IPS-NIHi11 (cell line): ENCODE measurements around the gene SLC25A31.

ENCODE experiments used
- DNase-seq: peaks from one replicate; pipeline ENCODE4 v3.0.0; 2012; ENCODE audit warnings: mixed read lengths, low spot score

SLC25A31 gene

DNA sequence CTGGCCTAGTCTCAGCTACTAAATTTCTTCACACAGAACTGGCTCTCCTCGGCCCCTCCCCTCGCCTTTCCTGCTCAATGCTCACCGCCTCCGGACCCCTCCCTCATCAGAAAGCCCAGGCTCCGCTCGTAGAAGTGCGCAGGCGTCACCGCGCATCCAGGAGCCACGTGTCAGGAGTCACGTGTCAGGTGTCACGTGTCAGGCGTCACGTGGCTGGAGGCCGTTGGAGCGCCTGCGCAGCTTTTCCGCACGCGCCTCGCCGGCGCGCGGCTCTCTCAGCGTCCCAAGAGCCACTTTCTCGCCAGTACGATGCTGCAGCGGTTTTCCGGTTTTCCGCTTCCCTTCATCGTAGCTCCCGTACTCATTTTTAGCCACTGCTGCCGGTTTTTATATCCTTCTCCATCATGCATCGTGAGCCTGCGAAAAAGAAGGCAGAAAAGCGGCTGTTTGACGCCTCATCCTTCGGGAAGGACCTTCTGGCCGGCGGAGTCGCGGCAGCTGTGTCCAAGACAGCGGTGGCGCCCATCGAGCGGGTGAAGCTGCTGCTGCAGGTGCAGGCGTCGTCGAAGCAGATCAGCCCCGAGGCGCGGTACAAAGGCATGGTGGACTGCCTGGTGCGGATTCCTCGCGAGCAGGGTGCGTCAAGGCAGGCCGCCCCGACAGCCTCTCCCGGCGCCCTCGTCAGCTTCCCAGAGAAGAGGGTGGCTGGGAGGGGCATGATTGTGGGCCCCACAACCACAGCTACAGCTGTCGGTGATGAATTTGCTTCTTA, at the start of gene SLC25A31:
Gene SLC25A31 (plus strand): TSS at position 259 of the 772 bp plus-strand sequence. CDS start 146 bp downstream, at position 405.
- no peak for DNase-seq

- DNase-seq, result no peak
These were observed 44.9 kb upstream of the SLC25A31 start for GRCh38 chr4:127685292-127685691.

DNA sequence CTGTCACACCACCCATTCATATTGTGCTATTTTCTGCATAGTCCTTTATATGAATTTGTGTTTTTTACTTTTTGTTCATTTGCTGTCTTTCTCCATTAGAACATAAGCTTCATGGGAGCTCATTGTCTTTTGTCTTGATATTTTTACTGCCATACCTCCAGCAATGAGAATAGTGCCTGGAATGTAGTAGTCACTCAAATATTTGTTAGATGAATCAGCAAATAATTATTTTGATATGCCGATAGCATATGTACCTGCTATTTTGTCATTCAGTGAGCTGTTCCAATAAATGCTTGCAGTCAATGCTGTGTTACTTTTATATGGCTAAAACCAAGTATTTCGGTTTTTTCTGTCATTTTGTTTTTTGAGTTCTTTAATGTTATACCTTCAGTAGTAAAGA, 43.5 kb upstream of the SLC25A31 start:
- DNase-seq, result no peak

- DNase-seq, result no peak
These were observed 42.6 kb upstream of the SLC25A31 start for GRCh38 chr4:127687580-127687979.

DNA sequence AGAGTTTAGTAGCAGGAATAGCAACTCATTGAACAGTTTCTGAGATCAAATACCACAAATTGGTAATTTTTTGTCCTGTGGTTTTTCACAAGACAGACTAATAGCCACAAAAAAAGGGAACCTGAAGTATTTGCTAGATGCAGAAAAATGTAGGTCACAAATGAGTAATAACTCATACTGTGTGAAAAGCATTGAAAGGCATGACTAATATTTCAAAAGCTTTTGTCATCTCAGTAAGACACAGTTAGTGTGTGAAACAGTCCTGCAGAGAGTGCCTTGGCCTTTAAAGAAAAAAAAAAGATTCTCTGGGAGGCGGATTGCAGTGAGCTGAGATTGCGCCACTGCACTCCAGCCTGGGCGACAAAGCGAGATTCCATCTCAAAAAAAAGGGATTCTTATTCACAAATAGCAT, 31.4 kb upstream of the SLC25A31 start:
- peak; percentile 22 for DNase-seq

DNA sequence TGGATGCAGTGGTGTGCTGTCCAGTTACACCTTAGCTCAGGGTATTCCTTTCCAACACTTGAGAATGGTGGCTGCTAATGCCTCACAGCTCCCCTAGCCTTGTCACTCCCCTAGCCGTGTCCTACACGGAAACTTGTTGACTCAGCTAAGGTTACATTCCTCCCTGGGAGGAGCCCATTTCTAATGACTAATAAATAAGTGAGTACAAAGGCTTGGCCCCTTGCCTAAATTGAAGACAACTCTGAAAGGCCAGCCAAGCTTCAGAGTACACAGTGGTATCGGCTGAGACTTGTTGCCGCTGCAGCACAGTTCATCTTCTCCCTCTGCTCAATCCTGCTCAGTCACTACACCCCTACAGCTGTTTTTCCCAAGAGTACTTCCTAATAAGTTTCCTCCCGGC, 21.2 kb upstream of the SLC25A31 start:
- peak; percentile 41 for DNase-seq

GRCh38 chr4:127709456-127709855, 20.7 kb upstream of the SLC25A31 start:
- DNase-seq, result no peak

- no peak for DNase-seq
These were observed 1.2 kb downstream of the SLC25A31 start for GRCh38 chr4:127731406-127731805.

- DNase-seq, result peak; percentile 43
These were observed 2.6 kb downstream of the SLC25A31 start for GRCh38 chr4:127732623-127733328.

- DNase-seq, result no peak
These were observed 4.8 kb downstream of the SLC25A31 start for GRCh38 chr4:127734976-127735375.

DNA sequence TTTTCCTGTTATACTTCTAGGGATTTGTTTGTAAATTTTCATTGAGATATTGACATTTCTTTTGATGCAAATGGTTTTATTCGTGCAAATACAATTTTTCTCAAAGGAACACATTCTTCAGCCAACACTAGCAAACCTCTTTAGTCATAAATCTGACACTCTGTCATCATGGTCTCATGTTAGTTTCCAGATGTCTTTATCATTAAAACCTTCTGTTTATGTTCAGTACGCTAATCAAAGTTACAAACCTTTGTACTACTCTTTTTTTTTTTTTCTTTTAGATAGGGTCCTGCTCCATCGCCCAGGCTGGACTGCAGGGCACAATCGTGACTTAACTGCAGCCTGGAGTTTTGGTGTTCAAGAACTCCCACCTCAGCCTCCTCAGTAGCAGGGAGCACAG, 7.1 kb downstream of the SLC25A31 start:
- no peak for DNase-seq

GRCh38 chr4:127741247-127741646, 11.0 kb downstream of the SLC25A31 start:
- no peak for DNase-seq

GRCh38 chr4:127747883-127748282, 17.7 kb downstream of the SLC25A31 start:
- DNase-seq, result no peak

DNA sequence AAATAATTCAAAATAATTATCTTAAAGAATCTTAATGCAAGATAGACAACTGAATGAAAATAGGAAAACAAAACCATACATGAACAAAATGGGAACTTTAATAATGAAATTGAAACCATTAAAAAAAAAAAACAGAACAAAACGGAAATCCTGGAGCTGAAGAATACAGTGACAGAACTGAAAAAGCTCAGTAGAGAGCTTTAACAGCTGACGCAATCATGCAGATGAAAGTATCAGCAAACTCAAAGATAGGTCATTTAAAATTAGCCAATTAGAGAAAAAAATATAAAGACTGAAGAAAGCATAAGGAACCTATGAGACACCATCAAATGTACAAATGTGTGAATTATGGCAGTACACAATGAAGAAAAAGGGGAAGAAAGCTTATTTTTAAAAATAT, 18.8 kb downstream of the SLC25A31 start:
- DNase-seq, result no peak

GRCh38 chr4:127756906-127757305, 26.7 kb downstream of the SLC25A31 start:
- no peak for DNase-seq

GRCh38 chr4:127759228-127759820, 29.1 kb downstream of the SLC25A31 start:
- no peak for DNase-seq

- DNase-seq, result no peak
These were observed 29.7 kb downstream of the SLC25A31 start for GRCh38 chr4:127759893-127760292.

GRCh38 chr4:127771535-127772275, 41.5 kb downstream of the SLC25A31 start:
- DNase-seq, result no peak

GRCh38 chr4:127772769-127773671, 42.8 kb downstream of the SLC25A31 start:
- DNase-seq, result no peak

GRCh38 chr4:127775843-127776242, 45.6 kb downstream of the SLC25A31 start:
- DNase-seq, result no peak

- DNase-seq, result no peak
These were observed 46.4 kb downstream of the SLC25A31 start for GRCh38 chr4:127776620-127777019.
